ENCODE data around the gene LPCAT3. TPM values are rescaled to one million over a fixed set of nuclear protein-coding genes. Genes with fewer than 3 reads are reported as not detected.
A peak's percentile ranks its signal among the peaks of the same experiment; 100 is the strongest.

Gene LPCAT3
- total RNA-seq, 2 donors from 2014 or later: 33.6 to 86.7 TPM

GRCh38 chr12:7001921-7002591, 16.2 kb downstream of the LPCAT3 start:
- WGBS, 2 experiments (ENCODE audit: insufficient coverage in 1 of 2, insufficient read length in 1 of 2): 89 to 95% methylated on average over 5 to 7 of the region's 7 CpGs
- H3K4me1 Mint-ChIP-seq: peaks cover 28% of the 10 kb centered on the region
- Histone ChIP-seq H3K9me3 (ENCODE audit: control insufficient read depth, low read length) (no peaks in the 10 kb centered on the region), H3K36me3 (ENCODE audit: control insufficient read depth, insufficient read depth, low read length) (peaks cover 18% of the 10 kb centered on the region), H3K4me1 (ENCODE audit: control insufficient read depth, insufficient read depth, low read length) (peaks cover 9% of the 10 kb centered on the region), H3K9ac (ENCODE audit: extremely low read depth, low read length, poor library complexity, severe bottlenecking) (no peak overlapping the region), H3K4me3 (ENCODE audit: low read length) (no peak overlapping the region), H3K27ac (ENCODE audit: low read depth, low read length) (no peak overlapping the region), H3K27me3 (ENCODE audit: control insufficient read depth, insufficient read depth, low read length, poor library complexity, severe bottlenecking) (no peaks in the 10 kb centered on the region)
- no peak for DNase-seq
- H3K4me3 Mint-ChIP-seq: no peak overlapping the region
- H3K27ac Mint-ChIP-seq: peak overlapping the region; percentile 49
- no peaks in the 10 kb centered on the region for H3K9me3 Mint-ChIP-seq
- H3K27me3 Mint-ChIP-seq (ENCODE audit: insufficient read depth): peaks cover 3% of the 10 kb centered on the region
- TF ChIP-seq CTCF (conservative IDR thresholded peaks at IDR 0.05): no peak
- H3K36me3 Mint-ChIP-seq (ENCODE audit: low read depth): peaks cover 24% of the 10 kb centered on the region

- TF ChIP-seq CTCF (conservative IDR thresholded peaks at IDR 0.05): no peak
- no peaks in the 10 kb centered on the region for H3K9me3 ChIP-seq (ENCODE audit: control insufficient read depth, low read length)
- Mint-ChIP-seq H3K4me1 (peaks cover 42% of the 10 kb centered on the region), H3K9me3 (no peaks in the 10 kb centered on the region), H3K27me3 (ENCODE audit: insufficient read depth) (peaks cover 3% of the 10 kb centered on the region), H3K4me3 (no peak overlapping the region), H3K36me3 (ENCODE audit: low read depth) (peaks cover 34% of the 10 kb centered on the region), H3K27ac (no peak overlapping the region)
- no peak overlapping the region for H3K9ac ChIP-seq (ENCODE audit: extremely low read depth, low read length, poor library complexity, severe bottlenecking)
- no peaks in the 10 kb centered on the region for H3K27me3 ChIP-seq (ENCODE audit: control insufficient read depth, insufficient read depth, low read length, poor library complexity, severe bottlenecking)
- H3K36me3 ChIP-seq (ENCODE audit: control insufficient read depth, insufficient read depth, low read length): peaks cover 13% of the 10 kb centered on the region
- peak overlapping the region; percentile 21 for H3K4me3 ChIP-seq (ENCODE audit: low read length)
- peaks cover 9% of the 10 kb centered on the region for H3K4me1 ChIP-seq (ENCODE audit: control insufficient read depth, insufficient read depth, low read length)
- no peak for DNase-seq
- H3K27ac ChIP-seq (ENCODE audit: low read depth, low read length): no peak overlapping the region
These were observed 19.4 kb downstream of the LPCAT3 start for GRCh38 chr12:6998715-6999451.

GRCh38 chr12:6996040-6996441, 22.2 kb downstream of the LPCAT3 start:
- no peak for TF ChIP-seq CTCF (conservative IDR thresholded peaks at IDR 0.05)
- Histone ChIP-seq H3K27ac (ENCODE audit: low read depth, low read length) (no peak overlapping the region), H3K4me3 (ENCODE audit: low read length) (no peak overlapping the region), H3K9ac (ENCODE audit: extremely low read depth, low read length, poor library complexity, severe bottlenecking) (no peak overlapping the region), H3K4me1 (ENCODE audit: control insufficient read depth, insufficient read depth, low read length) (peaks cover 9% of the 10 kb centered on the region), H3K9me3 (ENCODE audit: control insufficient read depth, low read length) (no peaks in the 10 kb centered on the region), H3K27me3 (ENCODE audit: control insufficient read depth, insufficient read depth, low read length, poor library complexity, severe bottlenecking) (no peaks in the 10 kb centered on the region), H3K36me3 (ENCODE audit: control insufficient read depth, insufficient read depth, low read length) (peaks cover 20% of the 10 kb centered on the region)
- Mint-ChIP-seq H3K27me3 (ENCODE audit: insufficient read depth) (peaks cover 3% of the 10 kb centered on the region), H3K36me3 (ENCODE audit: low read depth) (peaks cover 46% of the 10 kb centered on the region), H3K9me3 (no peaks in the 10 kb centered on the region), H3K27ac (peak overlapping the region; percentile 36), H3K4me3 (no peak overlapping the region), H3K4me1 (peaks cover 30% of the 10 kb centered on the region)
- peak; percentile 79 for DNase-seq
- WGBS, 2 experiments (ENCODE audit: insufficient coverage in 1 of 2, insufficient read length in 1 of 2): 43 to 44% methylated on average over 2 of the region's 2 CpGs

Measured in endodermal cell (in vitro differentiated cells).